GM18526 (cell line): ENCODE measurements around the gene TIRAP.

Experiments
- POLR2A ChIP-seq: IDR thresholded peaks from 3 replicates; pipeline ENCODE4 v1.6.1; 2011; ENCODE audit not compliant: insufficient read length; ENCODE audit errors: extremely low read depth

Gene TIRAP

GRCh38 chr11:126282736-126283591 lies at the start of gene TIRAP:
TSS of gene TIRAP (plus strand) at chr11:126283093. CDS start at chr11:126290895, 7,802 bp downstream.
- peak; percentile 71 for TF ChIP-seq POLR2A

DNA sequence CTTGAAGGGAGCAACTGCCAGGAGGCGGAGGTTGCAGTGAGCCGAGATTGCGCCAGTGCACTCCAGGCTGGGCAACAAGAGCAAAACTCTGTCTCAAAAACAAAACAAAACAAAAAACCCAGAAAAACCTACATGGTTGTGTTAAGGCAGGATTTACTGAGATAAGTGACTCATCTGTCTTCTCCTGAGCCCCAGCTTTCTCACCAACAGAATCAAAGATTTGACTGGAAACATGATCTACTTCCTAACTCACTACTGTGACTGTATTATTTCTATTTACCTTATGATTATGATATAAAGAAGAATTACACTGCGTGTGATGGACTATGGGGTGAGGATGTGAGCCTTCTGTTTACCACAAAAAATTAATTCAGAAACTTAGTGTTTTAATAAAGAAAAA lies 49.5 kb upstream of the TIRAP start:
- no peak for TF ChIP-seq POLR2A

- TF ChIP-seq POLR2A: no peak
Observed at GRCh38 chr11:126246636-126247035, 36.3 kb upstream of the TIRAP start.

GRCh38 chr11:126253265-126253664 lies 29.6 kb upstream of the TIRAP start:
- no peak for TF ChIP-seq POLR2A

GRCh38 chr11:126254819-126255218 lies 28.1 kb upstream of the TIRAP start:
- no peak for TF ChIP-seq POLR2A

GRCh38 chr11:126256216-126256615 lies 26.7 kb upstream of the TIRAP start:
- TF ChIP-seq POLR2A: no peak

DNA sequence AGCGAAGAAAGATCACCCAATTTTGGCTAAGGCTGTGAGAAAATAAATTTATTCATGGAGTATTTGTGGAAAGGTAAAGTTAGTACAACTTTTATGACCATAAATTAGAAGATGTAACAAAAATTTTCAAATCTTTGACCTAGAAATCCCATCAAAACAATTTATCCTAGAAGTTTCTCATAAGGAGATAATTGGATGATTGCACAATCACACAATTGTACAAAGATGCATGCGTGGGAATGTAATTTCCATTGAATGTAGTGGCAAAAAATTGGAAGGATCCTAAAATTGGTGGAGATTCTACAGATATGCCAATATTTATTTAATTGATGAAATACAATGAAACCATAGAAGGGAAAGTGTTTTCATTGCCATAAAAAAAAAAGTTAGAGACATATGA lies 25.7 kb upstream of the TIRAP start:
- TF ChIP-seq POLR2A: no peak

GRCh38 chr11:126257764-126258163 lies 25.1 kb upstream of the TIRAP start:
- no peak for TF ChIP-seq POLR2A

- TF ChIP-seq POLR2A: no peak
Observed at GRCh38 chr11:126262216-126262615, 20.7 kb upstream of the TIRAP start.

DNA sequence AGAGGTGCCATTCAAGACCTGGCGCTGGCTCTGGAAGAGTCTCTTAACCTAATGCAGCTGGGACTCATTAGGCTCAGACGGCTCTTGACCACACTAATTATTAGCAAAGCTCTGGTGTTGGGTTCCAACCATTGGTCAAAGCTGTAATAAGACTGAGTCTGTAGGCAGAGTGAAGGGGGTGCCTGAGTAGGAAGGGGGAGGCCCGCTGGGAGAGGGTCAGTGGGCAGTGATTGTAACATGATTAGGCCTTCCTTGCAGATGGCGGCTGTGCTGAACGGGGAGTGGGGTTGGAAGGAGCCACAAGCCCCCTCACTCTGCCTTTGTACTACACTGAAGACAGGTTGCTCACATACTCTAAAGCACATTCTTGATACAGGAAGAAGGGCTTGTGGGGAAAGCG lies 19.4 kb upstream of the TIRAP start:
- TF ChIP-seq POLR2A: no peak

DNA sequence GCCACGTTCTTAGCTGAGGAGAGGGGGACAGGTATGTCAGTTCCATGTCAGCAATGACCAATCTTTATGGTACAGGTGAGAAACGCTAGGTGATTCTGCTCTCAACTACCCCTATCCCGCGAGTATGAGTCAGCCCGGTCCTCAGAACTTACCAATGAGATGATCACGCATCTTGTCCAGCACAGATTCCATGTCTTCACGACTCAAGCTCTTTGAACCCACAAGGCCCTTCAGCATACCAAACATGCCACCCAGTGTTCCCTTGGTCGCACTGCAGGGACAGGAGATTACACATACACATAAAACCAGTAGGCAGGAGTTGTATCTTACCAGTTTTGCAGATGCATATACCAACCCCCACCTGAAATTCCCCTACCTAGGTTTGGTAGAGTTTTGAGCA lies 17.1 kb upstream of the TIRAP start:
- TF ChIP-seq POLR2A: no peak

GRCh38 chr11:126267650-126268049 lies 15.2 kb upstream of the TIRAP start:
- no peak for TF ChIP-seq POLR2A

DNA sequence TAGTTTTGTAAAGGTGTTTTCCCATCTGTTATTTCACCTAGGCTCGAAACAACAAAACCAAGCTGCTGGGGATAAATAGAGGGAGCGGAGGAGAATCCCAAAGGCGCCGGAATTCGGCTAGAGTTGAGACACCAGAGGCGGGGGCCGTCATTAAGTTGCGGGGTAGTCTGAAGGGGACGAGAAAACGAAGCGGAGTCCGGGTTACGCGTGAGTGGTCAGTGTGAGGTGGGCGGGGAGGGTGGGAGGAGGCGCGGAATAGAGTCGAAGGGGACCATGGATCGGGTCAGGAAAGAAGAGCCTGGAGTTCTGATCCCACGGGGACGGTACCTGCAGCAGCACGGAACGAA lies 14.6 kb upstream of the TIRAP start:
- no peak for TF ChIP-seq POLR2A

- TF ChIP-seq POLR2A: peak; percentile 67
Observed at GRCh38 chr11:126268708-126269579, 13.9 kb upstream of the TIRAP start, which contains the start of the genes FOXRED1 and SRPRA. TSS of gene FOXRED1 (plus strand) at chr11:126269154. CDS start at chr11:126269207, 53 bp downstream. TSS of gene SRPRA (minus strand) at chr11:126268895. CDS start at chr11:126268804, 91 bp downstream.

DNA sequence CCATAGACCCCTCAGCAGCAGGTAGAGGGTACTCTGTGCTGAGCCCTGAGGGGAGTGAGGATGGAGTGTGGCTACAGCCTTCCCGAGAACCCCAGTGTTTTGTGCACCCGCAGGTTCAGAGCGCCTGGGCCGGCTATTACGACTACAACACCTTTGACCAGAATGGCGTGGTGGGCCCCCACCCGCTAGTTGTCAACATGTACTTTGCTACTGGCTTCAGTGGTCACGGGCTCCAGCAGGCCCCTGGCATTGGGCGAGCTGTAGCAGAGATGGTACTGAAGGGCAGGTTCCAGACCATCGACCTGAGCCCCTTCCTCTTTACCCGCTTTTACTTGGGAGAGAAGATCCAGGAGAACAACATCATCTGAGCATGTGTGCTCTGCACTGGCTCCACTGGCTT lies 5.6 kb upstream of the TIRAP start:
- no peak for TF ChIP-seq POLR2A

DNA sequence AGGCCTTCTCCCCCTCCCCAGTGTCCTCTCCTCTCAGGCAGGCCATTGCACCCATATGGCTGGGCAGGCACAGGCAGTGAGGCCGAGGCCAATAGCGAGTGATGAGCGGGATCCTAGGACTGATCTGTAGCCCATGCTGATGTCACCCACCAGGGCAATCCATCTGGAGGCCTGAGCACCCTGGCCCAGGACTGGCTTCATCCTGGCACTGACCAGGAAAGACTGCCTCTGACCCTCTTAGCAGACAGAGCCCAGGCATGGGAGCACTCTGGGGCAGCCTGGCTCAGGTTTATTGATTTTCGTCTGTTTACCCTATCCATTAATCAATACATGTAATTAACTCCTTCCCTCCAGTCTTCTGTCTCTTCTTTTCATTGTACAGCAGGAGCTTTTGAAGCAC lies 5.1 kb upstream of the TIRAP start:
- TF ChIP-seq POLR2A: no peak
